Neural cell (in vitro differentiated cells): ENCODE data around the gene DROSHA.

ENCODE experiments used
- CTCF ChIP-seq: fragments of 450-650 bp; IDR thresholded peaks from 2 replicates; pipeline ENCODE4 v1.5.1; 2014; ENCODE audit warnings: antibody characterized with exemption, mild to moderate bottlenecking, moderate library complexity; ENCODE audit not compliant: poor library complexity, severe bottlenecking
- EP300 ChIP-seq: fragments of 450-650 bp; conservative IDR thresholded peaks from 2 replicates; pipeline ENCODE4 v1.6.1; 2014; ENCODE audit warnings: antibody characterized with exemption, mild to moderate bottlenecking, moderate library complexity; ENCODE audit not compliant: poor library complexity, severe bottlenecking
- EZH2 ChIP-seq: fragments of 200-600, 300-800 bp; shearing (Covaris generic), sonication (generic); IDR thresholded peaks from 2 replicates; pipeline ENCODE4 v1.6.1; 2014; ENCODE audit warnings: antibody characterized with exemption, low read length, borderline replicate concordance, mild to moderate bottlenecking; ENCODE audit not compliant: insufficient read depth, poor library complexity, severe bottlenecking
- MXI1 ChIP-seq: fragments of 450-650 bp; conservative IDR thresholded peaks from 2 replicates; pipeline ENCODE4 v1.6.1; 2014; ENCODE audit warnings: antibody characterized with exemption, mild to moderate bottlenecking; ENCODE audit not compliant: poor library complexity, severe bottlenecking
- POLR2AphosphoS5 ChIP-seq: IDR thresholded peaks from 2 replicates; pipeline ENCODE4 v1.6.1; 2012
- REST ChIP-seq: IDR thresholded peaks from 2 replicates; pipeline ENCODE4 v1.6.1; 2012; ENCODE audit warnings: borderline replicate concordance
- TAF1 ChIP-seq: IDR thresholded peaks from 2 replicates; pipeline ENCODE4 v1.6.1; 2012; ENCODE audit warnings: low read depth

GRCh38 chr5:31536873-31537272, 5.0 kb upstream of the DROSHA start:
- no peak for TF ChIP-seq CTCF
- TF ChIP-seq REST = no peak
- no peak for TF ChIP-seq EZH2
- TF ChIP-seq MXI1 = no peak
- no peak for TF ChIP-seq POLR2AphosphoS5
- TF ChIP-seq EP300 = no peak
- TF ChIP-seq TAF1 = no peak
